IPS DF 6.9 (cell line): ENCODE measurements around the gene KCNJ14.

Source experiments
- DNase-seq: peaks from one replicate; pipeline ENCODE4 v3.0.0-alpha.2; 2013; ENCODE audit warnings: low read depth, low spot score
- H3K27ac ChIP-seq: one replicate; pipeline ENCODE4 v1.5.1; 2013; ENCODE audit warnings: low read length, control low read depth
- H3K27me3 ChIP-seq: 2 replicates; pipeline ENCODE4 v1.6.1; 2013; ENCODE audit warnings: mild to moderate bottlenecking, low read length; ENCODE audit not compliant: control insufficient read depth, insufficient read depth
- H3K36me3 ChIP-seq: 2 replicates; pipeline ENCODE4 v1.6.1; 2013; ENCODE audit warnings: low read length; ENCODE audit not compliant: control insufficient read depth, insufficient read depth
- H3K4me1 ChIP-seq: 2 replicates; pipeline ENCODE4 v1.6.1; 2013; ENCODE audit warnings: low read length; ENCODE audit not compliant: control insufficient read depth, insufficient read depth
- H3K4me3 ChIP-seq: 2 replicates; pipeline ENCODE4 v1.5.1; 2013; ENCODE audit warnings: mild to moderate bottlenecking, low read length
- H3K9me3 ChIP-seq: 2 replicates; pipeline ENCODE4 v1.6.1; 2013; ENCODE audit warnings: low read length, inconsistent platforms; ENCODE audit not compliant: control insufficient read depth, insufficient read depth
- WGBS: extraction: QIAGEN DNeasy Blood & Tissue Kit; methylation state at CpG from one replicate; pipeline ENCODE4 v1.1.7; 2013; ENCODE audit warnings: mixed read lengths, missing lambda C conversion rate; ENCODE audit not compliant: insufficient read length, insufficient coverage; 5-methylcytosine and 5-hydroxymethylcytosine counted together

KCNJ14 gene

DNA sequence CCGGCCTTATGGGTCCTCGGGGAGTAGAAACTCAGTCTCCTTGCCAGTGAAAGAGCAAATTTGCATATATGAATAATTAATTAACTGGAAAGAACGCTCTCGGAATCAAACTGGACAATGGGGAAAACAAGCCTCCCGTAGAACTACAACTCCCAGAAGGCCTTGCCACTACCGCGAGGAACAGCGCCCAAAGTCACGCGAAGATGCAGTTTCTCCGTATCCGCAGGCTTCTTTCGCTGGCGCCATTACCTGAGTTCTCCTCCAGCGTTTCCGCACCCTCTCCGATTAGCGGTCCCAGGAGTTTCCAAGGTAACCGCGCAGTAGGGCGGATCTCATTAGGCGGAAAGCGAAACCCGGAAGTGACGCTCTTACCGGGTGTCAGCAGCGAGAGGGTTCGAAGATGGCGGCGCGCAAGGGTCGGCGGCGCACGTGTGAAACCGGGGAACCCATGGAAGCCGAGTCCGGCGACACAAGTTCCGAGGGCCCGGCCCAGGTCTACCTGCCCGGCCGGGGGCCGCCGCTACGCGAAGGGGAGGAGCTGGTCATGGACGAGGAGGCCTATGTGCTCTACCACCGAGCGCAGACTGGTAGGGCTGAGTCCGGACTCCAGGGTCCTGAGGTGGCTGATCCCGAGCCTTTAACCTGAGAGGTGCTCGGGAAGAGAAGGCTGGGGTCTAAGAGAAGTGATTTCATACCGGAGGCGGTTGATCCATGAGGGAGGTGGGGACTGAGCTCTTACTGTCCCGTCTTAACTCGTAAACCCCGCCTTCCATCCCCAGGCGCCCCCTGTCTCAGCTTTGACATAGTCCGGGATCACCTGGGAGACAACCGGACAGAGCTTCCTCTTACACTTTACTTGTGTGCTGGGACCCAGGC is 9.5 kb upstream of the KCNJ14 start, which contains the start of gene GRWD1:
TSS of gene GRWD1 (plus strand) at position 378 of the 876 bp plus-strand sequence. CDS start at position 401, 23 bp downstream.
- Histone ChIP-seq H3K36me3 (peaks cover 18% of the 10 kb centered on the region), H3K9me3 (no peaks in the 10 kb centered on the region), H3K27ac (no peak within 1 kb of the TSS), H3K4me3 (peak within 1 kb of the TSS; percentile 96), H3K4me1 (peaks cover 3% of the 10 kb centered on the region), H3K27me3 (no peaks in the 10 kb centered on the region)
- peak; percentile 95 for DNase-seq
- WGBS = no CpG with 5 or more reads among the region's 61 CpGs

GRCh38 chr19:48446579-48446978 is 8.8 kb upstream of the KCNJ14 start:
- DNase-seq = no peak
- Histone ChIP-seq H3K4me1 (peaks cover 3% of the 10 kb centered on the region), H3K36me3 (peaks cover 23% of the 10 kb centered on the region), H3K27me3 (no peaks in the 10 kb centered on the region), H3K4me3 (peak overlapping the region; percentile 96; the same call in 1 of the 2 replicates), H3K27ac (no peak overlapping the region), H3K9me3 (no peaks in the 10 kb centered on the region)
- WGBS = no CpG with 5 or more reads among the region's 7 CpGs

GRCh38 chr19:48448563-48448962 is 6.8 kb upstream of the KCNJ14 start:
- DNase-seq = no peak
- peaks cover 2% of the 10 kb centered on the region for H3K4me1 ChIP-seq
- no peak overlapping the region for H3K4me3 ChIP-seq
- H3K27ac ChIP-seq = no peak overlapping the region
- WGBS = no CpG with 5 or more reads among the region's 4 CpGs
- no peaks in the 10 kb centered on the region for H3K9me3 ChIP-seq
- peaks cover 36% of the 10 kb centered on the region for H3K36me3 ChIP-seq
- H3K27me3 ChIP-seq = no peaks in the 10 kb centered on the region

DNA sequence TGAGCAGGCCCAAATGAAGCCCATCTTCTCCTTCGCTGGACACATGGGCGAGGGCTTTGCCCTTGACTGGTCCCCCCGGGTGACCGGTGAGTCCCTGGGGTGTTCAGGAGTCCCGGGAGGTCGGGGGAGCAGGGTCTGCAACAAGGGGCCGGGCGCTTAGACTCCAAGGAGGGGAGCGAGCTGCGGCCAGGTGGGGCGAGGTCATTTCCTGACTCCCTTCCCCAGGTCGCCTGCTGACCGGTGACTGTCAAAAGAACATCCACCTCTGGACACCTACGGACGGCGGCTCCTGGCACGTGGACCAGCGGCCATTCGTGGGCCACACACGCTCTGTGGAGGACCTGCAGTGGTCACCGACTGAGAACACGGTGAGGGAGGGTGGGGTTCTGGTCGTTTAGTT is 4.9 kb upstream of the KCNJ14 start:
- Histone ChIP-seq H3K27me3 (no peaks in the 10 kb centered on the region), H3K36me3 (peaks cover 47% of the 10 kb centered on the region), H3K9me3 (no peaks in the 10 kb centered on the region), H3K4me1 (no peaks in the 10 kb centered on the region; the same call in 1 of the 2 replicates), H3K27ac (no peak overlapping the region), H3K4me3 (no peak overlapping the region)
- DNase-seq = no peak
- WGBS = no CpG with 5 or more reads among the region's 23 CpGs

DNA sequence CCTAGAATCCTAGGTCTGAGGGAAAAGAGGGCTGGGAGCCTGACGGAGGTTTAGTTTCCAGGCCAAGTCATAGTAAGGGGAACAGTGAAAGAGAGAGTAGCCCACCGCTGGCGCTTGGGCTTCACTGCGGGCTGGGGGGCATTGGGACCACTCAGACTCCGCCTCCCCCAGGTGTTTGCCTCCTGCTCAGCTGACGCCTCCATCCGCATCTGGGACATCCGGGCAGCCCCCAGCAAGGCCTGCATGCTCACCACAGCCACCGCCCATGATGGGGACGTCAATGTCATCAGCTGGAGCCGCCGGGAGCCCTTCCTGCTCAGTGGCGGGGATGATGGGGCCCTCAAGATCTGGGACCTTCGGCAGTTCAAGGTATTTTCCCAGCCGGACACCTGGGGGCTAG is 4.5 kb upstream of the KCNJ14 start:
- no peaks in the 10 kb centered on the region for H3K27me3 ChIP-seq
- peaks cover 50% of the 10 kb centered on the region for H3K36me3 ChIP-seq
- H3K4me1 ChIP-seq = no peaks in the 10 kb centered on the region; the same call in 1 of the 2 replicates
- WGBS = no CpG with 5 or more reads among the region's 15 CpGs
- H3K9me3 ChIP-seq = no peaks in the 10 kb centered on the region
- H3K4me3 ChIP-seq = no peak overlapping the region
- no peak for DNase-seq
- H3K27ac ChIP-seq = no peak overlapping the region

DNA sequence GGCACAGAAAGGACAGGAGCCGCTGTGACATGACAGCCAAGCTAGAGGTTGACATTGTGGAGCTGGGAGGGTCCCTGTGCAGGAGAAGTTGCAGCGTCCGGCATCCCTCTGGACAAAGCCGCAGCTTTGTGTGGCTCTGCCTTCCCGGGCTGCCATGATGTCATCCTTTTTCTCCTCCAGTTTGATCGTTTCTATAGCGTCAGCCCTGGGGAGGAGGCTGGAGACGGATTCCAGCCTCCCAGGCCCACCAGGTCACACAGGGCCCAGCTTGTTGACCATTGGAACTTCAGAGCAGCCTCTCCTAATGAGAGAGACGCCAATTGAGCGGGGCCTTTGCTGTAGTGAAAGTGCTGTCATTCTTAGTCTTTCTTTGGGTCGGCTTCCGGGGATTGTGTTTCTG is 3.8 kb upstream of the KCNJ14 start:
- peaks cover 55% of the 10 kb centered on the region for H3K36me3 ChIP-seq
- no CpG with 5 or more reads among the region's 12 CpGs for WGBS
- DNase-seq = no peak
- no peaks in the 10 kb centered on the region; the same call in 1 of the 2 replicates for H3K4me1 ChIP-seq
- no peak overlapping the region for H3K4me3 ChIP-seq
- H3K27me3 ChIP-seq = no peaks in the 10 kb centered on the region
- no peaks in the 10 kb centered on the region for H3K9me3 ChIP-seq
- no peak overlapping the region for H3K27ac ChIP-seq

- no peak overlapping the region for H3K27ac ChIP-seq
- no CpG with 5 or more reads among the region's 33 CpGs for WGBS
- no peak overlapping the region for H3K4me3 ChIP-seq
- no peaks in the 10 kb centered on the region for H3K9me3 ChIP-seq
- DNase-seq = no peak
- H3K27me3 ChIP-seq = no peaks in the 10 kb centered on the region
- no peaks in the 10 kb centered on the region for H3K4me1 ChIP-seq
- H3K36me3 ChIP-seq = peaks cover 55% of the 10 kb centered on the region
These were observed 2.8 kb upstream of the KCNJ14 start for GRCh38 chr19:48452289-48453190.

- no peak for DNase-seq
- H3K4me3 ChIP-seq = no peak overlapping the region
- no peaks in the 10 kb centered on the region for H3K4me1 ChIP-seq
- no peaks in the 10 kb centered on the region for H3K9me3 ChIP-seq
- H3K36me3 ChIP-seq = peaks cover 50% of the 10 kb centered on the region
- WGBS = no CpG with 5 or more reads among the region's 22 CpGs
- H3K27me3 ChIP-seq = no peaks in the 10 kb centered on the region
- no peak overlapping the region for H3K27ac ChIP-seq
These were observed 1.1 kb upstream of the KCNJ14 start for GRCh38 chr19:48454150-48454730.

DNA sequence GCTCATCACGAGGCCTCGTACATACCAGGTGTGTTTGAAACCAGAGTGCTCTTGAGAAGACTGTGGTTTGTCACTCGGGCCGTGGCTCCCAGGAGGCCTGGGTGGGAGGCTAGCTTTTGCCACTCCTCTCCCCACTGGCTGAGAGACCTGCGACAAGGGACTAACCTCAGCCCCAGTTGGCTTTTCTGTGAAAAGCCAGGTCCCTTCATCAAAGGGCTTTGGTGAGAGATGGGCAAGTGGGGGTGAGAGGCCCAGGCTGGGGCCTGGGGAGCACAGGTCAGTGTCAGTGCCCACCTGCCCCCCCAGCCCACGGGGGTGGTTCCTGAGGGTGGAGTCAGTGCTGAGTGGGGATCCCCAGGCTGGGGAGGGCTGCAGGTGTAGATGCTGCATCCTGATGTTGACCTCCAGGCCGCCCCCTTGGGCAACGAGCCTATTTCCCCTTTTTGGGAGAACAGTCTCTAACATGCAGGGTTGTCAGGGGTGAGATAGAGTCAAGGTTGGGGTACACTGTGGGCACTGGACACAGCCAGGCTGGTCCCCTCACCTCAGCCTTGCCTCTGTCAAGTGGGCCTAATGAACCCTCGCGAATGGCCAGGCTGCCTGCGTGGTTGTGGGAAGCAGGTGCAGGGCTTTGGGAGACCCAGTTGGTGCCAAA is 661 bp downstream of the KCNJ14 start:
- Histone ChIP-seq H3K27me3 (no peaks in the 10 kb centered on the region), H3K27ac (no peak overlapping the region), H3K36me3 (peaks cover 38% of the 10 kb centered on the region), H3K4me1 (no peaks in the 10 kb centered on the region), H3K4me3 (no peak overlapping the region), H3K9me3 (no peaks in the 10 kb centered on the region)
- WGBS = no CpG with 5 or more reads among the region's 11 CpGs
- no peak for DNase-seq

- DNase-seq = no peak
- WGBS = no CpG with 5 or more reads among the region's 4 CpGs
- peaks cover 32% of the 10 kb centered on the region for H3K36me3 ChIP-seq
These were observed 1.5 kb downstream of the KCNJ14 start for GRCh38 chr19:48456864-48457263.

More at GRCh38 chr19:48456864-48457263, 1.5 kb downstream of the KCNJ14 start:
- Histone ChIP-seq H3K4me3 (no peak overlapping the region), H3K27me3 (no peaks in the 10 kb centered on the region), H3K27ac (no peak overlapping the region), H3K4me1 (no peaks in the 10 kb centered on the region; the same call in 1 of the 2 replicates), H3K9me3 (no peaks in the 10 kb centered on the region)
